CD4-positive, alpha-beta T cell treated with Interleukin-17A for 1 hour (primary cell): ENCODE measurements around the gene FOXD4L6.
"Not testable (repeated sequence)": the region's sequence is repeated elsewhere in the genome, so short reads cannot be mapped to it uniquely, and the experiment has no call there.

ENCODE experiments used
- DNase-seq: peaks from one replicate; pipeline ENCODE4 v3.0.0-alpha.2; 2020

The FOXD4L6 gene

GRCh38 chr9:41128581-41128980 is at the start of gene FOXD4L6:
Gene FOXD4L6, minus strand, starts transcription at chr9:41128681. Its CDS starts 298 bp downstream, at chr9:41128383.
- not testable (repeated sequence) for DNase-seq

- DNase-seq: not testable (repeated sequence)
These were observed 46.5 kb upstream of the FOXD4L6 start for GRCh38 chr9:41174994-41175393.

DNA sequence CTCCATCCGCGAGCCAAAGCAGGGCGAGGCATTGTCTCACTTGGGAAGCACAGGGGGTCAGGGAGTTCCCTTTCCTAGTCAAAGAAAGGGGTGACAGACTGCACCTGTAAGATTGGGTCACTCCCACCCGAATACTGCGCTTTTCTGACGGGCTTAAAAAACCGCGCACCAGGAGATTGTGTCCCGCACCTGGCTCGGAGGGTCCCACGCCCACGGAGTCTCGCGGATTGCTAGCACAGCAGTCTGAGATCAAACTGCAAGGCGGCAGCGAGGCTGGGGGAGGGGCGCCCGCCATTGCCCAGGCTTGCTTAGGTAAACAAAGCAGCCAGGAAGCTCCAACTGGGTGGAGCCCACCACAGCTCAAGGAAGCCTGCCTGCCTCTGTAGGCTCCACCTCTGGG is 21.6 kb upstream of the FOXD4L6 start:
- DNase-seq: not testable (repeated sequence)

DNA sequence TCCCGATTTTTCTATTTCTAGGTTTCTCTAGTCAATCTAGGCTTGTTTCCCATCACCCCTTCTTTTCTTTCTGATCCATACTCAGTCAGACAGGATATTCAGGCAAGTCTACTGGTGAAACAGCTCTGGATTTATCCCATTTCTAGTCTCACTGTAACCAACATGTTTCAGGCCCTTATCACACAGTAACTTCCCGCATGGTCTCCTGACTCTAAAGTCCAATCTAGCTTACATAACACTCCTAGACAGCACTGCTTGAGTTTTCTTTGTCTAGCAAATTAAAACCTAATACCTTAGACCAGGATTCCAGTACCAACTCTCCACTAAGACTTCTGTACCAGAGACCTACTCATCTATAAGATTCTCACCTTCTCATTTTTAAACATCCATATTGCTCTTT is 13.4 kb upstream of the FOXD4L6 start:
- not testable (repeated sequence) for DNase-seq

- not testable (repeated sequence) for DNase-seq
These were observed 1.6 kb downstream of the FOXD4L6 start for GRCh38 chr9:41126746-41127446.

- DNase-seq: not testable (repeated sequence)
These were observed 2.5 kb downstream of the FOXD4L6 start for GRCh38 chr9:41125936-41126335.

DNA sequence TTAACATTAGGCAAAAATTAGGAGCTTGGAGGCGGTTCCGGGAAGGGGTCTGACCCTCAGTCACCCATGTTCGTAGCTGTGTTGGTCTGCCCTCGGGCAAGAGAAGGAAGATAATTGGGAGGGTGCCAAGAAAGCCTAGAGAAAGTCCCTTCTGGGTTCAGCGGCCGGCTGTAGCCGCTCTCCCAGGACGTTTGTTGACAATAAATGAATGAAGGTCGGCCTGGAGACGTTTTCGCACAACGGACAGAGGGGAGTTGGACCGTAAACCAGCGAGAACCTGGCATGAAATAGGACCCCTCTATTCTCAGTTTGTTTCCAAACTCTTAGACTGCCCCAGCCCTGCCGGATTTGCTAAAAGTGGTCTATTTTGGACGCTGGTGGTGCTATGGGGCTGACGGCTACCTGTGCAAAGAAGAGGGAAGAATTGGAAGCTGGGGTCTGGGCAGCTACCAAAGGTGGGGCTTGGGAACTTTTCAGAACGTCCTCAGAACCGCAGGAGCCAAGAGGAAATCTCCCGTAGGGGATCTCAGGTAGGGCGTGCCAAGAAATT is 3.3 kb downstream of the FOXD4L6 start:
- DNase-seq: not testable (repeated sequence)

DNA sequence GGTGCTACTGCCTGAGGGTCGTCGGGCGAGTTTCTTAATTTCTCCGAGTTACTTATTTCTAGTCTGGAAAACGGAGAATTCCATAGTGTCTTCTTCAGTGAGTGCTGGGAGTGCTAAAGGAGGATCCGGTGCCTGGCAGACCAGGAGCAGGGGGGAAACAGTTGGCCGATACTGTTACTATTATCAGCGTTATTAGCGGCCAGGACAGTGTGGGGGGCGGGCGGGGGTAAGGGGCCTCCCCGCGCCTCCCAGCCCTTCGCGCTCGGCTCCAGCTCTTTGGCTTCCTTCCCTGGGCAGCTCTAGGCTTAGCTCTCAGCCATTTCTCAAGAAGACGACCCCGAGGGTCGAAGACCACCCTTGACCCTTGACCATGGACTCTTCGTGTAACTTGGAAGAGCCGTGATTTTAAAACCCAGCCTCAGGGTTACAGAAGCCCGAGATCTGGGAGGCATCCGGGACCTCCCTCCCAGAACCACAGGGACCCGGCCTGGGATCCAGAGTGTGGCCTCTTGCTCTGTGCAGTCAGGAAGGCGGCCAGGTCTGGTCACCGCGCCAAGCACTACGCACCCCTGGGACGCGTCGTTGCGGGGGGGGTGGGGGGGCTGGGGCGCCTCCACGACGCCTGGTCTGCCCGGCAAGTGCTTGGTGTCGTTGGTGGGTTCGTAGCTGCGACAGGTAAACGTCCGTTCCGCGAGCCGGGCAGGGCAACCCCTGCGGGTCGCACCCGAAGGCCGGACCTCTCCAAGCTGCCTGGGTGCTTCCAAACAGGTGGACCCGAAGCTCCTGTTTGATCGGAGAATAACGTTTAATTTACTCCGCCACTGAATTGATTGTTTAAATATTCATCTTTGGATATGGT is 4.0 kb downstream of the FOXD4L6 start:
- not testable (repeated sequence) for DNase-seq

- DNase-seq: not testable (repeated sequence)
These were observed 4.7 kb downstream of the FOXD4L6 start for GRCh38 chr9:41123812-41124211.

DNA sequence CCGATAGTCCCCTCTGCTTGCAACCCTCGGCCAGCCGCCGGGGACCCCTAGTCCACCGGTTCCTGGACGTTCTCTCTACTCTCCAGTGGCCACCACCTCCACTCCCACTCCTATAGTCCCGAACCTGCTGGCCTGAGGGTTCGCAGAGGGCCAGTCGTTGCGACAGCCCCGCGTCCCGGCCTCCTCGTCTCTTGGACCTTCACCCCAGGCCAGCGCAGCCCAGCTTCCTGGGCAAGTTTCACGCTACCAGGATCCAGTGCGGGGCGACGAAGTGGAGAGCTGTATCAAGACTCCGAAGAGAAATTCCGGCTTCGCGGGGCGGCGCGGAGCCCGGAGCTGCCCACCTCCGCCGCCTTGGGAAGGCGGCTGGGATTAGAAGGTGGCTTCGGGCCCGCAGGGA is 5.1 kb downstream of the FOXD4L6 start:
- DNase-seq: not testable (repeated sequence)

DNA sequence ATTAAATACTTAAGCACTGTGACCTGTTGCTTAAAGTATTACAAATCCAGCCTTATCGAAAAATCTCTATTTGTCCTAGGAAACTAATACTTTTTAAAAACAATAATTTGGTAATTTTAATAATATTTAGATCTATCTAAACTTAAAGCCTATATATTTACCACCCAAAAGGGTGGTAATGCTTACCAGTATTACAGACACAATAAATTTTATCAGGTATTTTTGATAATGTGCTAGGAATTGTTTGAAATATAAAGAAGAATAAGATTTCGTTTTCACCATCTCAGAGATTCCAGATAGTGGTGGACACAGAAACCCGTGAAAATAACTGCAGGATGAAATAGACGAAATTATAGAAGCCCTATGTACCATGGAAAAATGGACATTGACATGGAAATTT is 7.8 kb downstream of the FOXD4L6 start:
- DNase-seq: not testable (repeated sequence)

- DNase-seq: not testable (repeated sequence)
These were observed 8.8 kb downstream of the FOXD4L6 start for GRCh38 chr9:41119719-41120118.

DNA sequence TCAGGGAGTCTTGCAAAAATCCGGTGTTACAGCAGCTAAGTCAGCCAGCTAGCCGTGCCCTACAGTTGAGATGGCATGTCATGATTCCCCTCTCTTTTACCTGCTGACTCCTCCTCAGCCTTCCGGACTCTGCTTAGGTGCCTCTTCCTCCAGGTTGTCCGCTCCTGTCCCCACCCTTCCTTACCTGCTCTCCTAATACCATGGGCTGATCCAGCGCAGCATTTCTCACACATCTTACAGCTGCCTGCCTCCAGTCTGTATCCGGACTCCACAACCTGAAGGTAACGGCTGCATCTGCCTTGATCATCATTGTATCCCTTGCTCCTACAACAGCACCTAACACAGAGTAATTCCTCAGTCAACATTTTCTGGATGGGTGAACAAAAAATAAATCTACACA is 9.2 kb downstream of the FOXD4L6 start:
- not testable (repeated sequence) for DNase-seq

GRCh38 chr9:41113348-41113747 is 15.1 kb downstream of the FOXD4L6 start:
- not testable (repeated sequence) for DNase-seq

DNA sequence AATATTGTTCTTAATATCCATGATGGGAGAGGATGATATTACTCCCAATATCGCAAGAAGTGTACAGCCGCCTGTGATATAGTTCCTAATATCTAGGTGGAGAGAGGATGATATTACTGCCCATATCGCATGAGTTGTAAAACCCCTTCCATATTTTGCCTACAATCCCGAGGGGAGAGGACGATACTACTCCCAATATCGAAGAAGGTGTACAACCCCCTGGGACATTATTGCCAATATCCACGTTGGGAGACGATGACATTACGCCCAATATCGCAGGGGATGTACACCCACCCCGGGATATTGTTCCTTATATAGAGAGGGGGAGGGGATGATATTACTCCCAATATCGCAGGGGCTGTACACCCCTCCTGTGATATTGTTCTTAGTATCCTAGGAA is 17.1 kb downstream of the FOXD4L6 start:
- DNase-seq: not testable (repeated sequence)

DNA sequence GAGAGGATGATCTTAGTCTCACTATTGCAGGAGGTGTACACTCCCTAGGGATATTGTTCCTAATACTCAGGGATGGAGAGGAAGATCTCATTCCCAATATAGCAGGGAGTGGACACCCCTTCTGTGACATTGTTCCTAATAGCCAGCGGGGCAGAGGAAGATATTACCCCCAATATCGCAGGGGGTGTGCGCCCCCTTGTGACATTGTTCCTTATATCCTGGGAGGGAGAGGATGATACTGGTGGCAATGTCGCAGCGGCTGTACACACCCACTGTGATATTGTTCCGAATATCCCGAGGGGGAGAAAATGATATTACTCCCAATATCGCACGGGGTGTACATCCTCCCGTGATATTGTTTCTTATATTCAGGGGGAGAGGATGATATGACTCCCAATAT is 17.6 kb downstream of the FOXD4L6 start:
- not testable (repeated sequence) for DNase-seq

- DNase-seq: not testable (repeated sequence)
These were observed 19.2 kb downstream of the FOXD4L6 start for GRCh38 chr9:41109253-41109652.

DNA sequence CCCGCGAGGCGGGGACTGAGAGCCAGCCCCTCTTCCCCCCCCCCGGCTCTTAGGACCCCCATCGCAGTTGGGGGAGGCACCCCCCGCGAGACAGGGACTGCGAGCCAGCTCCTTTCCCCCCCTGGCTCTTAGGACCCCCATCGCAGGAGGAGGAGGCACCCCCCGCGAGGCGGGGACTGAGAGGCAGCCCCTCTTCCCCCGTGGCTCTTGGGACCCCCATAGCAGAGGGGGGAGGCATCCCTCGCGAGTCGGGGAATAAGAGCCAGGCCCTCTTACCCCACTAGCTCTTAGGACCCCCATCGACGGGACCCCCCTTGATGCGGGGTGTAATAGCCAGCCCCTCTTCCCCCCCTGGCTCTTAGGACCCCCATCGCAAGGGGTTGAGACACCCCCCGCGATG is 19.7 kb downstream of the FOXD4L6 start:
- DNase-seq: not testable (repeated sequence)

DNA sequence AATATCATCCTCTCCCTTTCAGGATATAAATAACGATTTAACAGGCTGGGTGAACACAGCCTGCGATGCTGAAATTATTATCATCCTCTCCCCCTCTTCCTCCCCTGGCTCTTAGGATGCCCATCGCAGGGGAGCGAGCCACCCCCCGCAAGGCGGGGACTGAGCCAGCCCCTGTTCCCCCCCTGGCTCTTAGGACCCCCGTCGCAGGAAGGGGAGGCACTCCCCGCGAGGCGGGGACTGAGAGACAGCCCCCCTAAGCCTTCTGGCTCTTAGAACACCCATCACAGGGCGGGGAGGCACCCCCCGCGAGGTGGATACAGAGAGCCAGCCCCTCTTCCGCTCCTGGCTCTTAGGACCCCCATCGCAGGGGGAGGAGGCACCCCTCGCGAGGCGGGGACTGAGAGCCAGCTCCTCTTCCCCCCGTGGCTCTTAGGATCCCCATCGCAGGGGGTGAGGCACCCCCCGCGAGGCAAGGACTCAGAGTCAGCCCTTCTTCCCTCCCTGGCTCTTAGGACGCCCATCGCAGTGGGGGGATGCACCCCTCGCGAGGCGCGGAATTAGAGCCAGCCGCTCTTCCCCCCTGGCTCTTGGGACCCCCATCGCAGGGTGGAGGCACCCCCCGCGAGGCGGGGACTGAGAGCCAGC is 21.9 kb downstream of the FOXD4L6 start:
- DNase-seq: not testable (repeated sequence)

DNA sequence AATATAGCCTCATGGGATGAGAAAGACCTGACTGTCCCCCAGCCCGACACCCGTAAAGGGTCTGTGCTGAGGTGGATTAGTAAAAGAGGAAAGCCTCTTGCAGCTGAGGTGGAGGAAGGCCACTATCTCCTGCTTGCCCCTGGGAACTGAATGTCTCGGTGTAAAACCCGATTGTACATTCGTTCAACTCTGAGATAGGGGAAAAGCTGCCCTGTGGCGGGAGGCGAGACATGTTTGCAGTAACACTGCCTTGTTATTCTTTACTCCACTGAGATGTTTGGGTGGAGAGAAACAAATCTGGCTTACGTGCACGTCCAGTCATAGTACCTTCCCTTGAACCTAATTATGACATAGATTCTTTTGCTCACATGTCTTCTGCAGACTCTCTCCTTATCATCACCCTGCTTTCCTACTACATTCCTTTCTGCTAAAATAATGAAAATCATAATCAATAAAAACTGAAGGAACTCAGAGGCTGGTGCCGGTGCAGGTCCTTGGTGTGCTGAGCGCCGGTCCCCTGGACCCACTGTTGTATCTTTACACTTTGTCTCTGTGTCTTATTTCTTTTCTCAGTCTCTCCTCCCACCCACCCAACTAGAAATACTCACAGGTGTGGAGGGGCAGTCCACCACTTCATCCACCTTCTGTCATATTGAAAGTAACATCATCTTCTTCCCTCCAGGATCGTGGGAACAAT is 22.8 kb downstream of the FOXD4L6 start:
- not testable (repeated sequence) for DNase-seq

DNA sequence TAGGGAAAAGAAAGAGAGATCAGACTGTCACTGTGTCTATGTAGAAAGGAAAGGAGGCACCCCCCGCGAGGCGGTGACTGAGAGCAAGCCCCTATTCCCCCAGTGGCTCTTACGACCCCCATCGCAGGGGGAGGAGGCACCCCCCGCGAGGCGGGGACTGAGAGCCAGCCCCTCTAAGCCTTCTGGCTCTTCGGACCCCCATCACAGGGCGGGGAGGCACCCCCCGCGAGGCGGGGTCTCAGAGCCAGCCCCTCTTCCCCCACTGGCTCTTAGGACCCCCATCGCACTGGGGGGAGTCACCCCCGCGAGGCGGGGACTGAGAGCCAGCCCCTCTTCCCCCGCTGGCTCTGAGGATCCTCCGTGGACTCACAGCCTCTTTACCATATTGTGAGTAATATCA is 23.9 kb downstream of the FOXD4L6 start:
- not testable (repeated sequence) for DNase-seq

- not testable (repeated sequence) for DNase-seq
These were observed 28.0 kb downstream of the FOXD4L6 start for GRCh38 chr9:41100508-41100907.
